Heart left ventricle (tissue), 16 donors: ENCODE results near the gene C14orf132. TPM values are rescaled to one million over a fixed set of nuclear protein-coding genes. Genes with fewer than 3 reads are reported as not detected.

Source experiments
- ATAC-seq, 4 donors: fragments of 200-7000 bp; cut with Tn5 transposase; one replicate each; pipeline ENCODE4 v1.9.1; 2020 to 2022; ENCODE audit warnings: moderate library complexity in 4 of 4, mild to moderate bottlenecking in 3 of 4, moderate number of reproducible peaks in 1 of 4
- DNase-seq, 5 donors: peaks; one replicate each; pipeline ENCODE4 v3.0.0-alpha.2; 2020
- H3K27ac ChIP-seq, 12 donors: fragments of 200-600 bp; sonication (generic) in 4 of 12; one replicate each; pipeline versions ENCODE4 v1.5.0 to v1.8.0; 2016 to 2022; ENCODE audit warnings: mild to moderate bottlenecking in 2 of 12
- H3K27me3 ChIP-seq, 9 donors: fragments of 200-600 bp; sonication (generic) in 2 of 9; one replicate each; pipeline versions ENCODE4 v1.5.1 to v1.8.0; 2016 to 2022; ENCODE audit warnings: mild to moderate bottlenecking in 3 of 9
- H3K36me3 ChIP-seq, 9 donors: fragments of 200-600 bp; sonication (generic) in 2 of 9; one replicate each; pipeline versions ENCODE4 v1.5.0 to v1.8.0; 2018 to 2022; ENCODE audit warnings: mild to moderate bottlenecking in 2 of 9
- H3K4me1 ChIP-seq, 12 donors: fragments of 200-600 bp; sonication (generic) in 4 of 12; one replicate each; pipeline versions ENCODE4 v1.5.0 to v1.8.0; 2016 to 2022; ENCODE audit warnings: mild to moderate bottlenecking in 3 of 12
- H3K4me3 ChIP-seq, 12 donors: fragments of 200-600 bp; sonication (generic) in 4 of 12; one replicate each; pipeline versions ENCODE4 v1.5.0 to v1.8.0; 2017 to 2022; ENCODE audit warnings: mild to moderate bottlenecking in 9 of 12, moderate library complexity in 4 of 12
- H3K9me3 ChIP-seq, 12 donors: fragments of 200-600 bp; sonication (generic) in 4 of 12; one replicate each; pipeline versions ENCODE4 v1.5.0 to v1.8.0; 2016 to 2022; ENCODE audit warnings: mild to moderate bottlenecking in 1 of 12
- CTCF ChIP-seq, 12 donors: fragments of 200-600 bp; sonication (generic) in 4 of 12; IDR thresholded peaks; one replicate each; pipeline versions ENCODE4 v1.5.0 to v1.8.0; 2018 to 2022; ENCODE audit warnings: antibody characterized with exemption in 12 of 12, mild to moderate bottlenecking in 5 of 12
- POLR2A ChIP-seq, 2 donors: fragments of 450-650 bp; IDR thresholded peaks; one replicate each; pipeline ENCODE4 v1.6.1; 2017; ENCODE audit warnings: antibody characterized with exemption in 2 of 2, mild to moderate bottlenecking in 2 of 2, moderate library complexity in 2 of 2
- WGBS, 4 donors: extraction: QIAGEN DNeasy Blood & Tissue Kit in 2 of 4; methylation state at CpG; one replicate each; pipeline versions ENCODE4 v1.1.5 to v1.1.7; 2013 to 2018; 5-methylcytosine and 5-hydroxymethylcytosine counted together
- intact Hi-C, 10 donors: fragments of 100-400 bp; cut with DNase I; formaldehyde crosslinking; loops; one replicate each; pipeline versions ENCODE4 v1.11.1 to v1.14.2; 2022
- polyA plus RNA-seq, 2 donors: library from polyadenylated mRNA; stranded (reverse); fragments of 200-250 nt; gene quantifications; one replicate each; pipeline ENCODE4 v1.2.3, GENCODE V29; 2013
- total RNA-seq, 9 donors: library from RNA; depleted of rRNA in 2 of 9; stranded (reverse); fragments of >200 nt in 2 of 9; fragmentation: NEBNext Ultra II Directional in 3 of 9; extraction: Animal tissue kit (Norgen Biotek cat#: 25700) in 3 of 9; gene quantifications; one replicate each; pipeline versions ENCODE4 v1.1.0 to v1.2.4, GENCODE V29; 2016 to 2023
- donor health status: ischemic (EF 13 %, LVEDD 7.1; RV severe dilation, severe dysfunction).
- donor health status: healthy with polysubstance abuse.
- donor health status: DM: no; HTN: yes; CAD: no.
- donor health status: DM: no; HTN: no; CAD: no.
- donor health status: ischemic (EF 25% LVEDD 6.9; RV normal size, moderate dysfunction).
- donor health status: ischemic (EF 25% LVEDD 5.7; RV mildly dilated, moderate dysfunction).
- donor health status: healthy.
- donor health status: DM: yes; HTN: yes; CAD: no.
- donor health status: ischemic (EF 35%, LVEDD 5.7; RV mildly dilated, moderate dysfunction).
- donor health status: nonischemic (EF 11% LVEDD 7.7; RV severe dilation, severe dysfunction).
- donor health status: DM: yes; HTN: yes; CAD: no.
- donor health status: PGD.
- donor health status: ischemic (EF 29% LVEDD 5.4; RV normal size, mild dysfunction).
- donor health status: nonischemic (EF 23%, LVEDD 6.1; RV moderate dilation, normal function).

C14orf132 gene
- total and polyA plus RNA-seq, 11 donors: 0.76 to 14.9 (median 1.8) TPM

- Histone ChIP-seq H3K27me3 (peaks cover 0 to 8% (median 0%) of the 10 kb centered on the region in 9 donors), H3K4me3 (no peak overlapping the region), H3K4me1 (no peaks in the 10 kb centered on the region), H3K36me3 (no peaks in the 10 kb centered on the region), H3K9me3 (no peaks in the 10 kb centered on the region), H3K27ac (no peak overlapping the region)
- ATAC-seq: no peak
- TF ChIP-seq POLR2A (IDR thresholded peaks at IDR 0.05) (no peak), CTCF (IDR thresholded peaks at IDR 0.05) (no peak)
- 89 to 91% (median 91%) methylated on average over 6 of the region's 6 CpGs for WGBS, 4 donors
- intact Hi-C loops: no loop called here
- DNase-seq: no peak
These were observed 42.1 kb downstream of the C14orf132 start for GRCh38 chr14:96081224-96081623.

GRCh38 chr14:96081767-96082400 is 42.7 kb downstream of the C14orf132 start:
- H3K36me3 ChIP-seq: peaks cover 0 to 5% (median 0%) of the 10 kb centered on the region in 9 donors
- H3K9me3 ChIP-seq: no peaks in the 10 kb centered on the region
- no peak for DNase-seq
- H3K4me3 ChIP-seq: no peak overlapping the region
- no peak for TF ChIP-seq POLR2A (IDR thresholded peaks at IDR 0.05)
- TF ChIP-seq CTCF (IDR thresholded peaks at IDR 0.05): no peak
- ATAC-seq: no peak
- H3K4me1 ChIP-seq: no peaks in the 10 kb centered on the region
- peaks cover 0 to 8% (median 0%) of the 10 kb centered on the region in 9 donors for H3K27me3 ChIP-seq
- 87 to 92% (median 92%) methylated on average over 10 of the region's 10 CpGs for WGBS, 4 donors
- no peak overlapping the region for H3K27ac ChIP-seq
- intact Hi-C loops: no loop called here

- ATAC-seq (no peak), DNase-seq (no peak)
- TF ChIP-seq CTCF (IDR thresholded peaks at IDR 0.05): no peak
- no peak for TF ChIP-seq POLR2A (IDR thresholded peaks at IDR 0.05)
- Histone ChIP-seq H3K36me3 (peaks cover 0 to 12% (median 0%) of the 10 kb centered on the region in 9 donors), H3K4me3 (no peak overlapping the region), H3K9me3 (no peaks in the 10 kb centered on the region), H3K27ac (no peak overlapping the region), H3K27me3 (peaks cover 0 to 8% (median 0%) of the 10 kb centered on the region in 9 donors), H3K4me1 (no peaks in the 10 kb centered on the region)
- 89 to 91% (median 90%) methylated on average over 11 of the region's 11 CpGs for WGBS, 4 donors
- intact Hi-C loops: no loop called here
These were observed 43.5 kb downstream of the C14orf132 start for GRCh38 chr14:96082420-96083300.

GRCh38 chr14:96083667-96084320 is 44.6 kb downstream of the C14orf132 start:
- H3K27ac ChIP-seq: no peak overlapping the region
- no peak overlapping the region for H3K4me3 ChIP-seq
- peaks cover 0 to 12% (median 0%) of the 10 kb centered on the region in 9 donors for H3K36me3 ChIP-seq
- no peaks in the 10 kb centered on the region for H3K9me3 ChIP-seq
- ATAC-seq (no peak), DNase-seq (no peak)
- intact Hi-C loops: no loop called here
- no peaks in the 10 kb centered on the region for H3K4me1 ChIP-seq
- 82 to 88% (median 87%) methylated on average over 10 of the region's 10 CpGs for WGBS, 4 donors
- TF ChIP-seq POLR2A (IDR thresholded peaks at IDR 0.05): no peak
- TF ChIP-seq CTCF (IDR thresholded peaks at IDR 0.05): no peak
- peaks cover 0 to 8% (median 0%) of the 10 kb centered on the region in 9 donors for H3K27me3 ChIP-seq
